Mucosa of descending colon (tissue), 3 donors: ENCODE results near the gene LBX2. TPM values are rescaled to one million over a fixed set of nuclear protein-coding genes. Genes with fewer than 3 reads are reported as not detected.

Experiments
- ATAC-seq: fragments of 200-7000 bp; cut with Tn5 transposase; one replicate; pipeline ENCODE4 v1.9.1; 2020; ENCODE audit warnings: mild to moderate bottlenecking, moderate library complexity
- DNase-seq, 3 donors: peaks; one replicate each; pipeline ENCODE4 v3.0.0-alpha.2; 2020
- H3K36me3 ChIP-seq: fragments of 200-600 bp; one replicate; pipeline ENCODE4 v1.8.0; 2021; ENCODE audit warnings: low read depth, mild to moderate bottlenecking
- H3K4me1 ChIP-seq: fragments of 200-600 bp; one replicate; pipeline ENCODE4 v1.8.0; 2021; ENCODE audit warnings: low read depth, mild to moderate bottlenecking
- H3K4me3 ChIP-seq: fragments of 200-600 bp; one replicate; pipeline ENCODE4 v1.8.0; 2021; ENCODE audit warnings: mild to moderate bottlenecking
- H3K9me3 ChIP-seq: fragments of 200-600 bp; one replicate; pipeline ENCODE4 v1.8.0; 2021; ENCODE audit warnings: mild to moderate bottlenecking
- CTCF ChIP-seq: fragments of 200-600 bp; IDR thresholded peaks from one replicate; pipeline ENCODE4 v1.8.0; 2022; ENCODE audit warnings: antibody characterized with exemption, mild to moderate bottlenecking
- intact Hi-C, 2 donors: fragments of 100-400 bp; cut with DNase I in 1 of 2; cut with micrococcal nuclease in 1 of 2; formaldehyde crosslinking; loops; one replicate each; pipeline versions ENCODE4 v1.11.0 to v1.11.1; 2022; cut with DNase I, micrococcal nuclease
- total RNA-seq, 3 donors: library from RNA; stranded (reverse); fragmentation: NEBNext Ultra II Directional in 2 of 3; extraction: Animal tissue kit (Norgen Biotek cat#: 25700) in 2 of 3; gene quantifications; one replicate each; pipeline versions ENCODE4 v1.2.1 to v1.2.4, GENCODE V29; 2021 to 2023
- donor health status: DM: no; HTN: no; CAD: no; lungs with moderate emphysema.
- donor health status: DM: no; HTN: no; CAD: no.
- donor health status: DM: no; HTN: yes; CAD: no.

LBX2 gene
- total RNA-seq, 3 donors from 2014 or later = 1.0 to 1.5 (median 1.5) TPM

- DNase-seq = no peak
- intact Hi-C loops = no loop called here
- Histone ChIP-seq H3K4me3 (no peak overlapping the region), H3K36me3 (no peaks in the 10 kb centered on the region), H3K9me3 (no peaks in the 10 kb centered on the region), H3K4me1 (peaks cover 23% of the 10 kb centered on the region)
- no peak for TF ChIP-seq CTCF
- ATAC-seq = no peak
Observed at GRCh38 chr2:74496997-74497776, 2.2 kb downstream of the LBX2 start.

DNA sequence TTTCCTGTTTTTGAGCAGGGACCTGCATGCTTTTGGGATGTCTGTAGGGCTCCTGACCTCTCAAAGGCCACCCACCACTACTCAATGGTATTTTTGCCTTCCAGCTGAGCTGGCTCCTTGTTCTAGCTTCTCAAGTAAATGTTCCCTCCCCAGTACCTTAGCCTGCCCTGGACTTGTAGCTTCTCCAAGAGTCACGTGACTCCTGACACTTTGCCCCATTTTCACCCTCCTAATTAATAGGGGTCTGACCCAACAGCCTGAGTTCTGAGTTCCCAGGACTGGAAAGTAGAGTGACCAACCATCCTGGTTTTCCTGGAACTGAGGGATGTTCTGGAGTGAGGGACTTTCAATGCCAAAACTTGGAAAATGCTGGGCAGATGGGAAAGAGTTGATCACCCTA is 4.0 kb downstream of the LBX2 start:
- intact Hi-C loops = no loop called here

GRCh38 chr2:74493546-74493945 is 5.9 kb downstream of the LBX2 start:
- Histone ChIP-seq H3K9me3 (no peaks in the 10 kb centered on the region), H3K36me3 (no peaks in the 10 kb centered on the region), H3K4me3 (no peak overlapping the region), H3K4me1 (peaks cover 7% of the 10 kb centered on the region)
- TF ChIP-seq CTCF = no peak
- peak in 2 of 3 donors; percentile 4 to 18 for DNase-seq
- no peak for ATAC-seq
- intact Hi-C loops = no loop called here

More for the DNA sequence above, 4.0 kb downstream of the LBX2 start:
- Histone ChIP-seq H3K9me3 (no peaks in the 10 kb centered on the region), H3K4me1 (peaks cover 18% of the 10 kb centered on the region), H3K36me3 (no peaks in the 10 kb centered on the region), H3K4me3 (no peak overlapping the region)
- no peak for ATAC-seq
- DNase-seq = no peak
- no peak for TF ChIP-seq CTCF

DNA sequence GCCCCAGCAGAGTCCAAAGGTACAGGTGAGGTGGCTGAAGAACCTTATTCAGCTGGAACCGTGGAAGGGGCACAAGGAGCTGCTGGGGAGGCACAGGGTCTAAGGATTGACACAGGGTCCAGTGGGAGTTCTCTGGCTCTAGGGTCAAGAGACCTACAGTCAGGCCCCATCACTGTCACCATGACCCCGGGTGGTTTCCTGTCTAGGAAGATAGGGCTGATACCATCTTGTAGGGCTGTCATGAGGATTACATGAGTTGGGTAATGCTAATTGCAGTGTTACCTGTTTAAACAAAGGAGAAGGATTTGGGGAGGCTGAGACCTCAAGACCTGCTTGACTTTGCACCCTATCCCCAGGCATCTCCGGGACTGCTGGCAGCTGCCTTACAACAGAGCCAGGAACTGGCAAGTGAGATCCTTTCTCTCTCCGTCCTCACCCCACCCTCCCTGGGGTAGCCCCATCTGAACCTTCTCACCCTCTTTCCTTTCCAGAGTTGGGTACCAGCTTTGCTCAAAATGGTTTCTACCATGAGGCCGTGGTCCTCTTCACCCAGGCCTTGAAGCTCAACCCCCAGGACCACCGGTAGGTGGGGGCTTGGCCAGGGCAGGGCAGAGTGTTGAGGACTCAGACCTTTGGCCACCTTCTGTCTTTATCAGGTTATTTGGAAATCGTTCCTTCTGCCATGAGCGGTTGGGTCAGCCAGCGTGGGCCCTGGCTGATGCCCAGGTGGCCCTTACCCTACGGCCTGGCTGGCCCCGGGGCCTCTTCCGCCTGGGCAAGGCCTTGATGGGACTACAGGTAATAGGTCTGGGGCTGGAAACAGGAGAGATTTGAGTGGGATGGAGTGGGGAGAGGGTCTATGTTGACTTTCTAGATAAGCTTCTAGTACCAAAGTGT is 7.5 kb downstream of the LBX2 start:
- ATAC-seq (no peak), DNase-seq (peak in 2 of 3 donors; percentile 14 to 15)
- H3K9me3 ChIP-seq = no peaks in the 10 kb centered on the region
- H3K4me3 ChIP-seq = no peak overlapping the region
- H3K36me3 ChIP-seq = no peaks in the 10 kb centered on the region
- intact Hi-C loops = no loop called here
- no peaks in the 10 kb centered on the region for H3K4me1 ChIP-seq
- no peak for TF ChIP-seq CTCF

GRCh38 chr2:74489906-74490305 is 9.5 kb downstream of the LBX2 start:
- Histone ChIP-seq H3K4me1 (no peaks in the 10 kb centered on the region), H3K9me3 (no peaks in the 10 kb centered on the region), H3K4me3 (no peak overlapping the region), H3K36me3 (no peaks in the 10 kb centered on the region)
- ATAC-seq (no peak), DNase-seq (peak in 2 of 3 donors; percentile 13 to 39)
- intact Hi-C loops = loop anchor here in 1 of 2 donors (10.0 kb wide), 1 partner anchor 45 kb away; no protein-coding TSS in a partner anchor
- TF ChIP-seq CTCF = no peak
